Loucy (cell line): Measurements from ENCODE around the gene ANXA6.

Experiments used
- H2AFZ ChIP-seq: fragments of 200-600 bp; sonication (generic); 2 replicates; pipeline ENCODE4 v1.6.0; 2016; ENCODE audit warnings: antibody characterized with exemption, mild to moderate bottlenecking, low read length, moderate library complexity
- H3F3A ChIP-seq: fragments of 200-600 bp; 2 replicates; pipeline ENCODE4 v1.6.0; 2016; ENCODE audit warnings: antibody characterized with exemption, low read depth, mild to moderate bottlenecking
- H3K27me3 ChIP-seq: fragments of 200-600 bp; sonication (generic); 2 replicates; pipeline ENCODE4 v1.6.1; 2014; ENCODE audit warnings: low read length, mild to moderate bottlenecking; ENCODE audit not compliant: insufficient read depth, poor library complexity, severe bottlenecking
- H3K36me3 ChIP-seq: fragments of 200-600 bp; sonication (generic); 2 replicates; pipeline ENCODE4 v1.6.1; 2016; ENCODE audit warnings: low read length; ENCODE audit not compliant: insufficient read depth
- H3K4me1 ChIP-seq: fragments of 200-600 bp; sonication (generic); 2 replicates; pipeline ENCODE4 v1.5.1; 2014; ENCODE audit warnings: low read length, mild to moderate bottlenecking; ENCODE audit not compliant: insufficient read depth, poor library complexity, severe bottlenecking
- H3K4me2 ChIP-seq: fragments of 200-600 bp; sonication (generic); 2 replicates; pipeline ENCODE4 v1.6.0; 2014; ENCODE audit warnings: antibody characterized with exemption, low read length, low read depth, mild to moderate bottlenecking; ENCODE audit not compliant: poor library complexity, severe bottlenecking
- H3K4me3 ChIP-seq: fragments of 200-600 bp; sonication (generic); 2 replicates; pipeline ENCODE4 v1.5.1; 2014; ENCODE audit warnings: low read length, mild to moderate bottlenecking, mixed read lengths; ENCODE audit not compliant: poor library complexity, severe bottlenecking
- H3K79me2 ChIP-seq: fragments of 200-600 bp; sonication (generic); 2 replicates; pipeline ENCODE4 v1.6.1; 2014; ENCODE audit warnings: low read length; ENCODE audit not compliant: insufficient read depth
- H3K9ac ChIP-seq: fragments of 200-600 bp; sonication (generic); 2 replicates; pipeline ENCODE4 v1.6.0; 2014; ENCODE audit warnings: mild to moderate bottlenecking, low read depth, low read length, moderate library complexity; ENCODE audit not compliant: poor library complexity, severe bottlenecking
- H3K9me2 ChIP-seq: fragments of 200-600 bp; sonication (generic); replicated peaks from 2 replicates; pipeline ENCODE4 v1.6.1; 2016; ENCODE audit warnings: low read depth, low read length, mixed read lengths
- H3K9me3 ChIP-seq: fragments of 200-600 bp; sonication (generic); 2 replicates; pipeline ENCODE4 v1.6.1; 2014; ENCODE audit warnings: mild to moderate bottlenecking, antibody characterized with exemption, low read length, low read depth; ENCODE audit not compliant: insufficient read depth
- H4K20me1 ChIP-seq: fragments of 200-600 bp; sonication (generic); 2 replicates; pipeline ENCODE4 v1.6.0; 2014; ENCODE audit warnings: antibody characterized with exemption, low read length, mild to moderate bottlenecking; ENCODE audit not compliant: insufficient read depth, poor library complexity, severe bottlenecking
- EZH2phosphoT487 ChIP-seq: fragments of 200-600 bp; IDR thresholded peaks from 2 replicates; pipeline ENCODE4 v1.6.1; 2018; ENCODE audit warnings: antibody characterized with exemption, mild to moderate bottlenecking, moderate library complexity, borderline replicate concordance
- TF ChIP-seq, protein P1 (sequence below): fragments of 200-600 bp; sonication (generic); conservative IDR thresholded peaks from 2 replicates; pipeline ENCODE4 v1.5.1; 2014; ENCODE audit warnings: mild to moderate bottlenecking, antibody characterized with exemption, low read length

The ANXA6 gene

DNA sequence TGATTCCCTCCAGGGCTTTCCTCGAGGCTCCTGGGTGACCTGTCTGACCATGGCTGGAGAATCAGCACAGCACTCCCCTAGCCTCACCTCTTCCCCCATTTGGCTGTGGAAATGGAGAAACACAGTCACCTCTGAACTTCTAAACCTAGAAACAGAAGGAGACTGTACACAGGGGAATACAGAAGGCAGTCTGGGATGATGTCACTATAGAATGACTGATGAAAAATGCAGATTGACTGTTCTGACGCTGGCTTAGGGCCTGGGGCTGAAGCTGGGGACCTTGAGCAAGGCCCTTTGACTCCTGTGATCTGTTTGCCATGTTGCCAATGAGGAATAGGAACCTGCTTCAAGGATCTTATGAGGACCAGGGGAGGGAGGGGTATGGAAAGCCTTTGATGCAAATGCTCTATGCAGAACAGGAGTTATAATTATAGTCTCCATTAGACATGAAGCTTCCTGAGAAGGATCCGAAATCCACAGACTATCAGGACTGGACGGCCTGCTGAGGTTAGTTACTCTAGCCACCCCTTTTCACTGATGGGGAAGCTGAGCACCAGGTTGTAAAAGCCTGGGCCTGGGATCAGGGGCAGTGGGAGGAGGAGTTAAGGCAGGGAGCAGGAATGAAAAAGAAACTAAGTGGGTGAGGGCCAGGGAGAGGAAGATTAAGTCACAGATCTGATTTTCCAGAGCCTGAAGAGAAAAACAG, 24.4 kb upstream of the ANXA6 start:
- peaks cover 20% of the 10 kb centered on the region; the same call in 1 of the 2 replicates for H3K36me3 ChIP-seq
- no peaks in the 10 kb centered on the region for H3K27me3 ChIP-seq
- no peaks in the 10 kb centered on the region for H3F3A ChIP-seq
- H3K4me1 ChIP-seq = no peaks in the 10 kb centered on the region
- no peaks in the 10 kb centered on the region for H3K9me2 ChIP-seq
- H4K20me1 ChIP-seq = no peaks in the 10 kb centered on the region
- no peaks in the 10 kb centered on the region for H3K9me3 ChIP-seq
- no peak overlapping the region for H3K9ac ChIP-seq
- TF ChIP-seq EZH2phosphoT487 = no peak
- TF ChIP-seq, protein P1, sequence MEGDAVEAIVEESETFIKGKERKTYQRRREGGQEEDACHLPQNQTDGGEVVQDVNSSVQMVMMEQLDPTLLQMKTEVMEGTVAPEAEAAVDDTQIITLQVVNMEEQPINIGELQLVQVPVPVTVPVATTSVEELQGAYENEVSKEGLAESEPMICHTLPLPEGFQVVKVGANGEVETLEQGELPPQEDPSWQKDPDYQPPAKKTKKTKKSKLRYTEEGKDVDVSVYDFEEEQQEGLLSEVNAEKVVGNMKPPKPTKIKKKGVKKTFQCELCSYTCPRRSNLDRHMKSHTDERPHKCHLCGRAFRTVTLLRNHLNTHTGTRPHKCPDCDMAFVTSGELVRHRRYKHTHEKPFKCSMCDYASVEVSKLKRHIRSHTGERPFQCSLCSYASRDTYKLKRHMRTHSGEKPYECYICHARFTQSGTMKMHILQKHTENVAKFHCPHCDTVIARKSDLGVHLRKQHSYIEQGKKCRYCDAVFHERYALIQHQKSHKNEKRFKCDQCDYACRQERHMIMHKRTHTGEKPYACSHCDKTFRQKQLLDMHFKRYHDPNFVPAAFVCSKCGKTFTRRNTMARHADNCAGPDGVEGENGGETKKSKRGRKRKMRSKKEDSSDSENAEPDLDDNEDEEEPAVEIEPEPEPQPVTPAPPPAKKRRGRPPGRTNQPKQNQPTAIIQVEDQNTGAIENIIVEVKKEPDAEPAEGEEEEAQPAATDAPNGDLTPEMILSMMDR = no peak
- H2AFZ ChIP-seq = no peak overlapping the region
- no peak overlapping the region for H3K4me3 ChIP-seq
- H3K79me2 ChIP-seq = no peaks in the 10 kb centered on the region
- H3K4me2 ChIP-seq = no peak overlapping the region

- Histone ChIP-seq H3K79me2 (no peaks in the 10 kb centered on the region), H3K9ac (no peak overlapping the region), H3K4me3 (no peak overlapping the region), H3K36me3 (peaks cover 12% of the 10 kb centered on the region; the same call in 1 of the 2 replicates), H3K9me2 (no peaks in the 10 kb centered on the region), H3F3A (no peaks in the 10 kb centered on the region), H3K4me1 (no peaks in the 10 kb centered on the region), H3K27me3 (no peaks in the 10 kb centered on the region), H3K9me3 (no peaks in the 10 kb centered on the region), H4K20me1 (no peaks in the 10 kb centered on the region), H3K4me2 (no peak overlapping the region), H2AFZ (no peak overlapping the region)
- TF ChIP-seq, protein P1 = no peak
- TF ChIP-seq EZH2phosphoT487 = no peak
Measured at GRCh38 chr5:151180291-151180690, 22.7 kb upstream of the ANXA6 start.

- Histone ChIP-seq H3K27me3 (no peaks in the 10 kb centered on the region), H3K9me3 (no peaks in the 10 kb centered on the region), H3K4me2 (no peak overlapping the region), H2AFZ (no peak overlapping the region), H3F3A (no peaks in the 10 kb centered on the region), H3K4me3 (no peak overlapping the region), H4K20me1 (no peaks in the 10 kb centered on the region), H3K9ac (no peak overlapping the region), H3K79me2 (no peaks in the 10 kb centered on the region), H3K36me3 (peaks cover 11% of the 10 kb centered on the region; the same call in 1 of the 2 replicates), H3K9me2 (no peaks in the 10 kb centered on the region), H3K4me1 (no peaks in the 10 kb centered on the region)
- TF ChIP-seq EZH2phosphoT487 = no peak
- TF ChIP-seq, protein P1 = no peak
Measured at GRCh38 chr5:151179489-151179840, 21.9 kb upstream of the ANXA6 start.
